Osteocyte (in vitro differentiated cells): ENCODE data around the gene ATP6V0A4. TPM values are rescaled to one million over a fixed set of nuclear protein-coding genes. Genes with fewer than 3 reads are reported as not detected.

ENCODE experiments used
- DNase-seq: peaks from one replicate; pipeline ENCODE4 v3.0.0; 2021; ENCODE audit warnings: mixed read lengths; ENCODE audit not compliant: unreplicated experiment; ENCODE audit errors: extremely low spot score
- H3K27ac Mint-ChIP-seq: one replicate; pipeline ENCODE4 v1.8.0; 2021; ENCODE audit warnings: mild to moderate bottlenecking, mixed read lengths; ENCODE audit not compliant: unreplicated experiment
- H3K27me3 Mint-ChIP-seq: one replicate; pipeline ENCODE4 v1.8.0; 2021; ENCODE audit warnings: mixed read lengths; ENCODE audit not compliant: unreplicated experiment
- H3K36me3 Mint-ChIP-seq: one replicate; pipeline ENCODE4 v1.8.0; 2021; ENCODE audit warnings: mixed read lengths; ENCODE audit not compliant: unreplicated experiment
- H3K4me1 Mint-ChIP-seq: one replicate; pipeline ENCODE4 v1.8.0; 2021; ENCODE audit warnings: mixed read lengths; ENCODE audit not compliant: unreplicated experiment
- H3K4me3 Mint-ChIP-seq: one replicate; pipeline ENCODE4 v1.8.0; 2021; ENCODE audit warnings: mild to moderate bottlenecking, moderate library complexity, mixed read lengths; ENCODE audit not compliant: unreplicated experiment
- H3K9me3 Mint-ChIP-seq: one replicate; pipeline ENCODE4 v1.8.0; 2021; ENCODE audit warnings: mixed read lengths; ENCODE audit not compliant: unreplicated experiment
- total RNA-seq: library from RNA; stranded (reverse); gene quantifications from 2 replicates; pipeline ENCODE4 v1.2.1, GENCODE V29; 2021
- TF ChIP-seq, protein P1 (sequence below): fragments of 200-600 bp; sonication (generic); IDR thresholded peaks from 2 replicates; pipeline ENCODE4 v1.5.0; 2021; ENCODE audit warnings: antibody characterized with exemption, mild to moderate bottlenecking, moderate library complexity

ATP6V0A4 gene
- total RNA-seq, 1 donor from 2014 or later = 0.64 TPM

DNA sequence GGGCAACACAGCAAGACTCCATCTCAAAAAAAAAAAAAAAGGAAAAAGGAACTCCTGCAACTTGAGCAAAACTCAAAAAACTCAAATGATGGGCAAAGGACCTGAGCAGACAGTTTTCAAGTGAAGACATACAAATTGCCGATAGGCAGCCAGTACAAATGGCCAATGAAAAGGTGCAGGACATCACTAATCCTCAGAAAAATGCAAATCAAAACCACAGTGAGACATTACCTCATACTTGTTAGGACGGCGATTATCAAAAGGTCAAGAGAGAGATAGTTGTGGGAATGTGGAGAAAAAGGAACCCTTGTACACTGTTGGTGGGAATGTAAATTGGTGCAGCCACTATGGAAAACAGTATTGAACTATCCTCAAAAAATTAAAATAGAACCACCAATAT is 113.7 kb downstream of the ATP6V0A4 start:
- Mint-ChIP-seq H3K27ac (no peak overlapping the region), H3K27me3 (peaks cover 7% of the 10 kb centered on the region), H3K9me3 (no peaks in the 10 kb centered on the region), H3K36me3 (no peaks in the 10 kb centered on the region), H3K4me3 (no peak overlapping the region), H3K4me1 (no peaks in the 10 kb centered on the region)
- DNase-seq = no peak
- TF ChIP-seq, protein P1, sequence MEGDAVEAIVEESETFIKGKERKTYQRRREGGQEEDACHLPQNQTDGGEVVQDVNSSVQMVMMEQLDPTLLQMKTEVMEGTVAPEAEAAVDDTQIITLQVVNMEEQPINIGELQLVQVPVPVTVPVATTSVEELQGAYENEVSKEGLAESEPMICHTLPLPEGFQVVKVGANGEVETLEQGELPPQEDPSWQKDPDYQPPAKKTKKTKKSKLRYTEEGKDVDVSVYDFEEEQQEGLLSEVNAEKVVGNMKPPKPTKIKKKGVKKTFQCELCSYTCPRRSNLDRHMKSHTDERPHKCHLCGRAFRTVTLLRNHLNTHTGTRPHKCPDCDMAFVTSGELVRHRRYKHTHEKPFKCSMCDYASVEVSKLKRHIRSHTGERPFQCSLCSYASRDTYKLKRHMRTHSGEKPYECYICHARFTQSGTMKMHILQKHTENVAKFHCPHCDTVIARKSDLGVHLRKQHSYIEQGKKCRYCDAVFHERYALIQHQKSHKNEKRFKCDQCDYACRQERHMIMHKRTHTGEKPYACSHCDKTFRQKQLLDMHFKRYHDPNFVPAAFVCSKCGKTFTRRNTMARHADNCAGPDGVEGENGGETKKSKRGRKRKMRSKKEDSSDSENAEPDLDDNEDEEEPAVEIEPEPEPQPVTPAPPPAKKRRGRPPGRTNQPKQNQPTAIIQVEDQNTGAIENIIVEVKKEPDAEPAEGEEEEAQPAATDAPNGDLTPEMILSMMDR = no peak

DNA sequence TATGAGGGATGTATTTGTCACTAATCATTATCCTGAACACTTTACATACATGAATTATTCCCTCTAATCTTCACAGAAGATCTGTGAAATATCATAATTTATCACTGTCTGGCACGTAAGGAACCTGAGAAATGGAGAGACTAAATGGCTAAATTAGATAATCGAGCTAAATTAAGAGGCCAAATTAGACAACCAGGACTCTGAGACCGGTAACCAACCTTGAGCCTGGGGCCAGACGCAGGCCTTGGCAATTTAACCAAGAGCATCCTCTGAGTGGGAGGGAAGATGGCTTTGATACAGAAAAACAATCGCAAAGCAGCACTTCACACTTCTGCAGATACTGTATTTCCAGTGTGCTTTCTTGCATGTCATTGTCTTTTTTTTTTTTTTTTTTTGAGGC is 118.2 kb downstream of the ATP6V0A4 start:
- Mint-ChIP-seq H3K27ac (no peak overlapping the region), H3K4me1 (no peaks in the 10 kb centered on the region), H3K27me3 (peaks cover 2% of the 10 kb centered on the region), H3K36me3 (no peaks in the 10 kb centered on the region), H3K4me3 (no peak overlapping the region), H3K9me3 (no peaks in the 10 kb centered on the region)
- TF ChIP-seq, protein P1 = no peak
- no peak for DNase-seq

DNA sequence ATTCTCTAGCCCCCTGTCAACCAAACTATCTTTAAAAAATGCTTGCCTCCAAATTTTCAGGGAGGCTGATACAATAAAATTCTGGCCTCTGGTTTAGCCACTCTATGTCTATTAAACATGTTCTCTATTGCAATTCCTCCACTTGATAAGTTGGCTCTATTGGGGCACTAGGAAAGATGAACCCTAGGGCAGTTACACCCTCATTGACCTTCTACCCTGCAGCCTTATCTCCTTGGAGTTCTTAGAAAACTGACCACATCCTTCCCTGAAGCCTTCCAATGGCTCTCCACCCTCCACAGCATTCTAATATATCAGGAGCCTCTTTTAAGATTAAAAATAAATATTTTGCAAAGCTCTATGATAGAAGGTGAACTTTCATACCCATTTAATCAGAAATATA is 127.4 kb downstream of the ATP6V0A4 start:
- Mint-ChIP-seq H3K27ac (no peak overlapping the region), H3K9me3 (no peaks in the 10 kb centered on the region), H3K4me3 (no peak overlapping the region), H3K27me3 (peaks cover 25% of the 10 kb centered on the region), H3K4me1 (no peaks in the 10 kb centered on the region), H3K36me3 (no peaks in the 10 kb centered on the region)
- DNase-seq = no peak
- TF ChIP-seq, protein P1 = no peak

DNA sequence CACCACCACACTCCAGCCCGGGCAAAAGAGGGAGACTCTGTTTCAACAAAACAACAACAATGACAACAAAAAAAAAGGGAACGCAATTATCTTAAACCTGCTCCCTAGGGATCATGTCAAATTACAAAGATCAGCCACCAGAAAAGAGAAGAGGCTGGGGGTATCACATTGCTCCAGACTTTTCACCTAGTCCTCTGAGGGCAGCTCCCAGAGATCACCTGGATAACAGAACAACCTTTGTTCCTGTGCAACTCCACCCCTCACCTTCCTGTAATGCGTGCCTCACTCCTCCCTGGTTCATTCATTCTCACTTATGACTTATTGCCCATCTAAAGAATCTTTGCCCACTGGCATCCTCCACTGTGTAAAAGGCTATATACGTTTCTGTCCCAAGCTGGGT is 128.6 kb downstream of the ATP6V0A4 start:
- DNase-seq = no peak
- Mint-ChIP-seq H3K9me3 (no peaks in the 10 kb centered on the region), H3K36me3 (no peaks in the 10 kb centered on the region), H3K27me3 (peaks cover 28% of the 10 kb centered on the region), H3K4me1 (peaks cover 1% of the 10 kb centered on the region), H3K27ac (no peak overlapping the region), H3K4me3 (no peak overlapping the region)
- TF ChIP-seq, protein P1 = no peak

DNA sequence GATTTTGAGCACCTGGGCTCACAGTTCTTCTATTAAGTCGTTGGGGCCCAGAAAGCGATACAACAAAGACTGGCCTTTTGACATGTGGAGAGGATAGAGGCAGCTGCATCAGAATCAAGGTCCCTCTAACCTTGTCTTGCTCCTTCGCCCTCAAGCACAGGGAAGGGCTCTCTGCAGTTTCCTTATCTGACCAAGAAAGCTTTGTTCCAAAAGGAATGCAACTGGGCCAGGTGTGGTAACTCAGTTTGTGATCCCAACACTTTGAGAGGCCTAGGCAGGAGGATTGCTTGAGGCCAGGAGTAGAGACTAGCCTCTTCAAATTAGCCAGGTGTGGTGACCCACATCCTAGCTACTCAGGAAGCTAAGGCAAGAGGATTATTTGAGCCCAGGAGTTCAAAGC is 129.1 kb downstream of the ATP6V0A4 start:
- Mint-ChIP-seq H3K9me3 (no peaks in the 10 kb centered on the region), H3K36me3 (no peaks in the 10 kb centered on the region), H3K4me3 (no peak overlapping the region), H3K27ac (no peak overlapping the region), H3K4me1 (peaks cover 5% of the 10 kb centered on the region), H3K27me3 (peaks cover 28% of the 10 kb centered on the region)
- DNase-seq = no peak
- TF ChIP-seq, protein P1 = no peak
